Measurements from ENCODE around the gene CAMSAP2. TPM values are rescaled to one million over a fixed set of nuclear protein-coding genes. Genes with fewer than 3 reads are reported as not detected.
A peak's percentile ranks its signal among the peaks of the same experiment; 100 is the strongest.
"Not testable (repeated sequence)": the region's sequence is repeated elsewhere in the genome, so short reads cannot be mapped to it uniquely, and the experiment has no call there.

CAMSAP2 gene
- total RNA-seq, 6 donors from 2014 or later: 19.9 to 45.1 (median 28.0) TPM

- H3K4me3 ChIP-seq: peak overlapping the region in 2 of 4 donors; percentile 64 to 88
- TF ChIP-seq, protein P1, sequence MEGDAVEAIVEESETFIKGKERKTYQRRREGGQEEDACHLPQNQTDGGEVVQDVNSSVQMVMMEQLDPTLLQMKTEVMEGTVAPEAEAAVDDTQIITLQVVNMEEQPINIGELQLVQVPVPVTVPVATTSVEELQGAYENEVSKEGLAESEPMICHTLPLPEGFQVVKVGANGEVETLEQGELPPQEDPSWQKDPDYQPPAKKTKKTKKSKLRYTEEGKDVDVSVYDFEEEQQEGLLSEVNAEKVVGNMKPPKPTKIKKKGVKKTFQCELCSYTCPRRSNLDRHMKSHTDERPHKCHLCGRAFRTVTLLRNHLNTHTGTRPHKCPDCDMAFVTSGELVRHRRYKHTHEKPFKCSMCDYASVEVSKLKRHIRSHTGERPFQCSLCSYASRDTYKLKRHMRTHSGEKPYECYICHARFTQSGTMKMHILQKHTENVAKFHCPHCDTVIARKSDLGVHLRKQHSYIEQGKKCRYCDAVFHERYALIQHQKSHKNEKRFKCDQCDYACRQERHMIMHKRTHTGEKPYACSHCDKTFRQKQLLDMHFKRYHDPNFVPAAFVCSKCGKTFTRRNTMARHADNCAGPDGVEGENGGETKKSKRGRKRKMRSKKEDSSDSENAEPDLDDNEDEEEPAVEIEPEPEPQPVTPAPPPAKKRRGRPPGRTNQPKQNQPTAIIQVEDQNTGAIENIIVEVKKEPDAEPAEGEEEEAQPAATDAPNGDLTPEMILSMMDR (IDR thresholded peaks at IDR 0.05): no peak
- TF ChIP-seq EP300 (IDR thresholded peaks at IDR 0.05): no peak
- TF ChIP-seq POLR2A (IDR thresholded peaks at IDR 0.05): no peak
- TF ChIP-seq POLR2AphosphoS5 (IDR thresholded peaks at IDR 0.05): no peak
- DNase-seq: no peak
- peaks cover 0 to 10% (median 0%) of the 10 kb centered on the region in 4 donors for H3K27me3 ChIP-seq
- no peak overlapping the region for H3K27ac ChIP-seq
- no peaks in the 10 kb centered on the region for H3K9me3 ChIP-seq
- no peaks in the 10 kb centered on the region for H3K36me3 ChIP-seq
- no peak for ATAC-seq (ENCODE audit: low FRiP score in 2 of 2)
- H3K4me1 ChIP-seq: peaks cover 15 to 48% (median 32%) of the 10 kb centered on the region in 4 donors
- WGBS, 2 donors: 23 to 43% methylated on average over 3 of the region's 3 CpGs
These were observed 3.0 kb downstream of the CAMSAP2 start for GRCh38 chr1:200741551-200742207.

DNA sequence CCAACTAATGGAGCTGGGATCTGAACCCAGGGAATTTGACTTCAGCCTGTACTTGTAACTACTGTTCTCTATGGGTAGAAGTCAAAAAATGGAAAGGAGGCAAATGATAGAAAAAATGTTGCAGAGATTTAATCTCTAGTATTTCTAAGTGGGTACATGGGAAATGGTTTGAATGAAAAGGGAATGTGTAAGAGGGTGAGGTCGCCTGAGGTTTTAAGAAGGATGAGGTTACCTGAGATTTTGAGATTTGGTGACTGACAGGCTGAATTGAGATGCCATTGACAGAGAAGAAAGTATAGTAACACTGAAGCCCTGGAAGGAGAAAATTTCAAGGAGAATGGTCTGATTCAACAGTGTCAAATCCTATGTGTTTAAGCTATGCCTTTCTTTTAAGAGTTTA lies 5.5 kb downstream of the CAMSAP2 start:
- ATAC-seq (ENCODE audit: low FRiP score in 2 of 2) (no peak), DNase-seq (no peak)
- H3K4me1 ChIP-seq: peaks cover 10 to 43% (median 30%) of the 10 kb centered on the region in 4 donors
- TF ChIP-seq POLR2AphosphoS5 (IDR thresholded peaks at IDR 0.05) (no peak), EP300 (IDR thresholded peaks at IDR 0.05) (no peak), POLR2A (IDR thresholded peaks at IDR 0.05) (no peak)
- H3K36me3 ChIP-seq: no peaks in the 10 kb centered on the region
- no peaks in the 10 kb centered on the region for H3K9me3 ChIP-seq
- H3K4me3 ChIP-seq: no peak overlapping the region
- H3K27me3 ChIP-seq: peaks cover 0 to 5% (median 0%) of the 10 kb centered on the region in 4 donors
- 80 to 84% methylated on average over 1 of the region's 1 CpG for WGBS, 2 donors
- H3K27ac ChIP-seq: no peak overlapping the region

- ATAC-seq (ENCODE audit: low FRiP score in 2 of 2) (no peak), DNase-seq (no peak)
- Histone ChIP-seq H3K27me3 (no peaks in the 10 kb centered on the region), H3K9me3 (no peaks in the 10 kb centered on the region), H3K4me3 (no peak overlapping the region), H3K4me1 (peaks cover 0 to 15% (median 7%) of the 10 kb centered on the region in 4 donors), H3K27ac (no peak overlapping the region), H3K36me3 (no peaks in the 10 kb centered on the region)
- TF ChIP-seq POLR2A (IDR thresholded peaks at IDR 0.05) (no peak), EP300 (IDR thresholded peaks at IDR 0.05) (no peak), POLR2AphosphoS5 (IDR thresholded peaks at IDR 0.05) (no peak)
- TF ChIP-seq, protein P1 (IDR thresholded peaks at IDR 0.05): no peak
These were observed 10.4 kb downstream of the CAMSAP2 start for GRCh38 chr1:200749090-200749489.

DNA sequence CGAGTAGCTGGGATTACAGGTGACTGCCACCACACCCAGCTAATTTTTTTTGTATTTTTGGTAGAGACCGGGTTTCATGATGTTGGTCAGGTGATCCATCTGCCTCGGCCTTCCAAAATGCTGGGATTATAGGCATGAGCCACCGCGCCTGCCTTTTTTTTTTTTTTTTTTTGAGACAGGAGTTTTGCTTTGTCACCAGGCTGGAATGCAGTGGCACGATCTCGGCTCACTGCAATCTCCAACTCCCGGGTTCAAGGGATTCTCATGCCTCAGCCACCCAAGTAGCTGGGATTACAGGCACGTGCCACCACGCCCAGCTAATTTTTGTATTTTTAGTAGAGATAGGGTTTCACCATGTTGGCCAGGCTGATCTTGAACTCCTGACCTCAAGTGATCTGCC lies 12.1 kb downstream of the CAMSAP2 start:
- not testable (repeated sequence) for DNase-seq; H3K9me3 ChIP-seq; H3K27ac ChIP-seq; H3K4me1 ChIP-seq; ATAC-seq (ENCODE audit: low FRiP score in 2 of 2); H3K4me3 ChIP-seq; H3K27me3 ChIP-seq; H3K36me3 ChIP-seq
- WGBS, 2 donors: 89 to 90% methylated on average over 10 of the region's 10 CpGs

GRCh38 chr1:200751717-200752116 lies 13.0 kb downstream of the CAMSAP2 start:
- Histone ChIP-seq H3K27me3 (no peaks in the 10 kb centered on the region), H3K27ac (no peak overlapping the region), H3K36me3 (no peaks in the 10 kb centered on the region), H3K4me3 (no peak overlapping the region), H3K9me3 (no peaks in the 10 kb centered on the region), H3K4me1 (peaks cover 0 to 5% (median 3%) of the 10 kb centered on the region in 4 donors)
- TF ChIP-seq POLR2AphosphoS5 (IDR thresholded peaks at IDR 0.05) (no peak), POLR2A (IDR thresholded peaks at IDR 0.05) (no peak), EP300 (IDR thresholded peaks at IDR 0.05) (no peak)
- TF ChIP-seq, protein P1 (IDR thresholded peaks at IDR 0.05): no peak
- 85 to 91% methylated on average over 2 of the region's 2 CpGs for WGBS, 2 donors
- ATAC-seq (ENCODE audit: low FRiP score in 2 of 2): no peak
- no peak for DNase-seq

DNA sequence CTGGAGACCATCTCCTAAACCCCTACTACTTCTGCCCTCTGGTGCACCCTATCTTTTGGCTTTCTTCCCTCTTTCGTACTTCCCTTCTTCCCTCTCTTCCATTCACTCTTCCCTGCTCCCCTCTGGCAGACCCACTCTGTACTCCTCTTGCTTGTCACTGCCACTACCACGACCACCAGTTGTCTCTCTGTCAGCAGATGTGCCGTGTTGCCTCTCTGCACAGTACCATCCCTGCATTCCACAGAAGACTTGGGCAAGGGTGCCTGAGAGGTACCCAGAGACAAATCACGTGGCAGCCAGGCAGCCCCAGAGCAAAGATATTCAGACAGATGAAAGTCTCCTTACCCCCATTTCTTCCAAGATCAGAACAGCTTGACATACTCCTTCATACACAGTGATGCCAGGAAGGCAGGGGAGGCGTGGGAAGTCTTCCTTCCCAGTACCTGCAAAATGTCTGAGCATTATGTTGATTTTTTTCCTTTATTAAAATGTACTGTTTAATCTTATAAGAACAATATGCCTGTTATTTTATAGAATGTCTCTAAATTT lies 15.0 kb downstream of the CAMSAP2 start:
- 87 to 89% methylated on average over 5 of the region's 5 CpGs for WGBS, 2 donors
- Histone ChIP-seq H3K27ac (no peak overlapping the region), H3K9me3 (no peaks in the 10 kb centered on the region), H3K4me1 (peaks cover 0 to 5% (median 2%) of the 10 kb centered on the region in 4 donors), H3K4me3 (no peak overlapping the region), H3K27me3 (no peaks in the 10 kb centered on the region), H3K36me3 (no peaks in the 10 kb centered on the region)
- TF ChIP-seq POLR2AphosphoS5 (IDR thresholded peaks at IDR 0.05) (no peak), POLR2A (IDR thresholded peaks at IDR 0.05) (no peak), EP300 (IDR thresholded peaks at IDR 0.05) (no peak)
- TF ChIP-seq, protein P1 (IDR thresholded peaks at IDR 0.05): no peak
- DNase-seq (no peak), ATAC-seq (ENCODE audit: low FRiP score in 2 of 2) (no peak)

All from upper lobe of left lung (tissue), 6 donors.